ENCODE results near the gene PEMT. TPM values are rescaled to one million over a fixed set of nuclear protein-coding genes. Genes with fewer than 3 reads are reported as not detected.

PEMT gene
- total and polyA plus RNA-seq, 2 of the 8 experiments (the other 6 are each of a cell fraction or from before 2014, with no cell fraction given), result 42.0 to 118 TPM

DNA sequence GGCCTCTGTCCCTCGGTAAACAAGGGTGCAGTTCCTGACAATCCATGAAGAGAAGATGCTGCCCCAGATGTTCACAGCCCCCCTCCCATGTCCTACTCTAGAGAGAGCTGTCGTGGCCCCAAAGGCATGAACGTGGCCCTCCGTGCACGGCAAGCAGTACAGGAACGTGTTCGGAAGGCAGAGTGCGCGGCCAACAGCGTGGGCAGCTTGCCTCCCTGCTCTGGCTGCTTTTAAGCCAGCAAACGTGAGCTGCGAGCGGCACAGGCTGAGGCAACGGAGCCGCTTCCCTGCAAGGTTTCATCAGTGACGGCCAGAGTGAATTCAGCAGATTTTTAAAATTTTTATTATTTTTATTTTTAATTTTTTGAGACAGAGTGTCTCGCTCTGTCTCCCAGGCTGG, 37.2 kb downstream of the PEMT start (continued):
- TF ChIP-seq CTBP2 (IDR thresholded peaks at IDR 0.05; ENCODE audit: borderline replicate concordance, insufficient read depth, insufficient read length, low read length), result no peak
- TF ChIP-seq TBP (IDR thresholded peaks at IDR 0.05; ENCODE audit: low read depth, low read length), result no peak
- TF ChIP-seq, protein P1, sequence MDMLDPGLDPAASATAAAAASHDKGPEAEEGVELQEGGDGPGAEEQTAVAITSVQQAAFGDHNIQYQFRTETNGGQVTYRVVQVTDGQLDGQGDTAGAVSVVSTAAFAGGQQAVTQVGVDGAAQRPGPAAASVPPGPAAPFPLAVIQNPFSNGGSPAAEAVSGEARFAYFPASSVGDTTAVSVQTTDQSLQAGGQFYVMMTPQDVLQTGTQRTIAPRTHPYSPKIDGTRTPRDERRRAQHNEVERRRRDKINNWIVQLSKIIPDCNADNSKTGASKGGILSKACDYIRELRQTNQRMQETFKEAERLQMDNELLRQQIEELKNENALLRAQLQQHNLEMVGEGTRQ (IDR thresholded peaks at IDR 0.05; ENCODE audit: low read length), result no peak

Data from H1 (cell line).